Activated B cell treated with CpG ODN at 0.5 μM for 24 hours (primary cell): Measurements from ENCODE around the gene LST1. TPM values are rescaled to one million over a fixed set of nuclear protein-coding genes. Genes with fewer than 3 reads are reported as not detected.

Experiments
- ATAC-seq: fragments of 200-7000 bp; cut with Tn5 transposase; one replicate; pipeline ENCODE4 v1.10.0; 2021; ENCODE audit warnings: low read depth, mild to moderate bottlenecking, moderate library complexity
- CTCF ChIA-PET: fragments of 350-600 bp; sonication (Branson Sonifier 250); formaldehyde crosslinking; loops from one replicate; lab custom pipeline; 2021; ENCODE audit warnings: antibody characterized with exemption; lab: Charles Lee
- POLR2A ChIA-PET: fragments of 350-600 bp; sonication (Branson Sonifier 250); formaldehyde crosslinking; loops from one replicate; lab custom pipeline; 2021; ENCODE audit warnings: antibody characterized with exemption; lab: Charles Lee
- DNase-seq: peaks from one replicate; pipeline ENCODE4 v3.0.0; 2022
- H3K27ac Mint-ChIP-seq: one replicate; pipeline ENCODE4 v1.8.0; 2020; ENCODE audit warnings: mixed read lengths
- H3K27me3 Mint-ChIP-seq: one replicate; pipeline ENCODE4 v1.8.0; 2021; ENCODE audit warnings: mixed read lengths
- H3K36me3 Mint-ChIP-seq: one replicate; pipeline ENCODE4 v1.8.0; 2021; ENCODE audit warnings: low read depth, mixed read lengths
- H3K4me1 Mint-ChIP-seq: one replicate; pipeline ENCODE4 v1.8.0; 2021; ENCODE audit warnings: mixed read lengths
- H3K4me3 Mint-ChIP-seq: one replicate; pipeline ENCODE4 v1.8.0; 2020; ENCODE audit warnings: mild to moderate bottlenecking, mixed read lengths
- H3K9me3 Mint-ChIP-seq: one replicate; pipeline ENCODE4 v1.8.0; 2020; ENCODE audit warnings: mixed read lengths
- intact Hi-C: fragments of 100-400 bp; cut with micrococcal nuclease; formaldehyde crosslinking; loops from one replicate; pipeline ENCODE4 v1.15.1; 2024
- total RNA-seq: library from RNA; stranded (reverse); gene quantifications from 2 replicates; pipeline ENCODE4 v1.2.3, GENCODE V29; 2022
- TF ChIP-seq, protein P1 (sequence below): fragments of 200-600 bp; IDR thresholded peaks from one replicate; pipeline ENCODE4 v1.8.0; 2022; ENCODE audit warnings: antibody characterized with exemption, mild to moderate bottlenecking

The LST1 gene
- total RNA-seq, 1 donor from 2014 or later, result 8.4 TPM

DNA sequence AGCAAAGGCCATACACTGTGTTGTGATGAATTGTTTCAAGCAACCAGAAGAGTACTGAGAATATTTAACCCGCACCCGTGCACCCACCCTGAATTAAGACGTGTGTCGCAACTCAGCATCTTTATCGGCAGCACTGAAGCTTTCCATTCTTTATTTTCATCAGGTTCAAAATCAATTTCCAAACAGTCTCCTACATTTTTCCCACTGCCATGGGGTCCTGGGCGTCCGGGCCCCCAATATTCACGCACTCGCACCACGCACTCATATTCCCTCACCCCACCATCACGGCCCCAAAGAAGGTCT lies 5.7 kb upstream of the LST1 start:
- Mint-ChIP-seq H3K36me3 (peaks cover 53% of the 10 kb centered on the region), H3K9me3 (no peaks in the 10 kb centered on the region), H3K4me3 (peak overlapping the region; percentile 99), H3K27ac (peak overlapping the region; percentile 94), H3K27me3 (no peaks in the 10 kb centered on the region), H3K4me1 (peaks cover 83% of the 10 kb centered on the region)
- no peak for DNase-seq
- TF ChIP-seq, protein P1, sequence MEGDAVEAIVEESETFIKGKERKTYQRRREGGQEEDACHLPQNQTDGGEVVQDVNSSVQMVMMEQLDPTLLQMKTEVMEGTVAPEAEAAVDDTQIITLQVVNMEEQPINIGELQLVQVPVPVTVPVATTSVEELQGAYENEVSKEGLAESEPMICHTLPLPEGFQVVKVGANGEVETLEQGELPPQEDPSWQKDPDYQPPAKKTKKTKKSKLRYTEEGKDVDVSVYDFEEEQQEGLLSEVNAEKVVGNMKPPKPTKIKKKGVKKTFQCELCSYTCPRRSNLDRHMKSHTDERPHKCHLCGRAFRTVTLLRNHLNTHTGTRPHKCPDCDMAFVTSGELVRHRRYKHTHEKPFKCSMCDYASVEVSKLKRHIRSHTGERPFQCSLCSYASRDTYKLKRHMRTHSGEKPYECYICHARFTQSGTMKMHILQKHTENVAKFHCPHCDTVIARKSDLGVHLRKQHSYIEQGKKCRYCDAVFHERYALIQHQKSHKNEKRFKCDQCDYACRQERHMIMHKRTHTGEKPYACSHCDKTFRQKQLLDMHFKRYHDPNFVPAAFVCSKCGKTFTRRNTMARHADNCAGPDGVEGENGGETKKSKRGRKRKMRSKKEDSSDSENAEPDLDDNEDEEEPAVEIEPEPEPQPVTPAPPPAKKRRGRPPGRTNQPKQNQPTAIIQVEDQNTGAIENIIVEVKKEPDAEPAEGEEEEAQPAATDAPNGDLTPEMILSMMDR, result no peak
- POLR2A ChIA-PET, result interaction anchor here (0.6 to 26.0 kb wide), 9 partner anchors 4 to 234 kb away, joined by 4 to 1155 read pairs (median 44); partner anchors contain the start of genes ATP6V1G2, BAG6, DDX39B and LST1
- CTCF ChIA-PET, result interaction anchor here (1.0 to 25.7 kb wide), 7 partner anchors 8 to 250 kb away, joined by 3 to 611 read pairs (median 12); partner anchors contain the start of genes ATP6V1G2, DDX39B, GPANK1 and LTA
- no peak for ATAC-seq
- intact Hi-C loops, result loop anchor here (1.0 to 2.0 kb wide), 5 partner anchors 8 to 40 kb away; partner anchors contain the start of genes LTA and PRRC2A

DNA sequence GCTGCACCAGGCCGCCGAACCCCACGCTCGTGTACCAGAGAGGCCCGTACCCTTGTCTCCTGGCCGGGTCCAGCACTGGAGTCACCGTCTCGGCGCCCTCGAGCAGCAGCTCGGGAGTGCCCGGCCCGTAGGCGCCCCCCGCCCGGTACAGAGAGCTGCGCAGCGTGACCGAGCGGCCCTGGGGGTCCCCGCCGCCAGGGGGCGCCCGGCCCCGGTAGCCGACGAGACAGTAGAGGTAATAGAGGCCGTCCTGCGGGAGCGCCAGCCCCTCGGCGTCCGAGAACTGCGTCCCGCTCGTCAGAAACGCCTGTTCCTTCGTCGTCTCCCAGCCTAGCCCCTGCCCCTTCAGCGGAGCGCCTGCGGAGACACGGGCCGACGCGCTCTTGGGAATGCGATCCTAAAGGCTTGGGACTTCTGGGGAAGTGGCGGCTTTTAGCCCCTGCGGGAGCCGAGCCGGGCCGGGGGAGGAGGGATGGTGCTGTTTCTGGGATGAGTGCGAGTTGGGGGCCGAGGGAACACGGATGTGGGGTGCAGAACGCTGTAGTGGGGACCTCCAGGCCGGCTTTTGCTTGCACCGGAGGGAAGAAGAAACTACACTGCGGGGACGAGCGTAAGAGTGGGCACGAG lies 5.2 kb upstream of the LST1 start:
- Mint-ChIP-seq H3K27ac (peak overlapping the region; percentile 94), H3K4me1 (peaks cover 83% of the 10 kb centered on the region), H3K36me3 (peaks cover 48% of the 10 kb centered on the region), H3K4me3 (peak overlapping the region; percentile 99), H3K9me3 (no peaks in the 10 kb centered on the region), H3K27me3 (no peaks in the 10 kb centered on the region)
- ChIA-PET POLR2A (interaction anchor here (0.6 to 26.0 kb wide), 12 partner anchors 4 to 234 kb away, joined by 3 to 1155 read pairs (median 22); partner anchors contain the start of genes ATP6V1G2, BAG6, DDX39B and LST1), CTCF (interaction anchor here (0.6 to 25.7 kb wide), 8 partner anchors 8 to 1094 kb away, joined by 3 to 611 read pairs (median 9); partner anchors contain the start of genes ATP6V1G2, DDX39B, GPANK1 and LTA)
- DNase-seq, result peak; percentile 94
- ATAC-seq, result peak; percentile 71
- TF ChIP-seq, protein P1, result peak; percentile 91
- intact Hi-C loops, result loop anchor here (1.0 to 2.0 kb wide), 7 partner anchors 9 to 40 kb away; partner anchors contain the start of genes LTA, NFKBIL1 and PRRC2A

DNA sequence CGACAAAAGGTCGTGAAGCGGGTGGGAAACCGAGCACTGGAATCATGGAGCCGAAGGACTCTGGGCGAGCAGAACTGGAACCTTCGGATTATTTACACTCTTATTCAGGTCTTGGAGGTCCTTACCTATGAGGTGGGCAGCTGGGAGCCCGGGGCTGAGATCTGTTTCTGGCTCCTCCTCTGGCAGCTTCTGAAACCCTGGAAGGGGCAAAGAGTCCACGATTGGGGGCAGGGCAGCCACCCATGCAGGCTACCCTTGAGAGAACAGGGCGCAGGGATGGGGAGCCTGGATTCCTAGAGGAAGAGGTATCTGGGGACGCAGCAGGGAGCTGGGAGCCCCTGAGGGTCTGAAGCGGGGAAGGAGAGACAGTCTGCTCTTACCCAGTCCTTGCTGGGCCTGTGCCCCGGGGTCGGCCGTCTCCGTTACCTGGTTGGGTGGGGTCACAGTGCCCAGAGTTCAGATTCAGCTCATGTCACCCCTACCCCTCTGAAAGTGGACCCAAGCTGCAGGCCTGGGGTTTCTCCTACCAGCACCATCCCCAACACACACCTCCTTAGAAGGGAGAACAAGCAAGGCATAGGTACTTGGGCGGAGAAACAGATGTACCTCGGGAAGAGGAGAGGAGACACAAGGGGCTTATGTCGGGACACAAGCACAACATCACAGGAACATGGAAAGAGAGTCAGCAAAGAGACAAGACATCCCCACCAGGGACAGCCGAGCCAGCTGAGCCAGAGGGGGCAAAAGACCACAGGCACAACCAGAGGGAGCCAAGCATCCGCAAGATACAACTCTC lies 4.4 kb upstream of the LST1 start:
- DNase-seq (peak; percentile 32), ATAC-seq (no peak)
- Mint-ChIP-seq H3K9me3 (no peaks in the 10 kb centered on the region), H3K27ac (peak overlapping the region; percentile 94), H3K4me1 (peaks cover 83% of the 10 kb centered on the region), H3K27me3 (no peaks in the 10 kb centered on the region), H3K36me3 (peaks cover 41% of the 10 kb centered on the region), H3K4me3 (peak overlapping the region; percentile 99)
- ChIA-PET POLR2A (interaction anchor here (0.6 to 26.0 kb wide), 16 partner anchors 5 to 1742 kb away, joined by 3 to 1155 read pairs (median 6); partner anchors contain the start of genes ATP6V1G2, BAG6, DDX39B and GPANK1), CTCF (interaction anchor here (1.2 to 25.7 kb wide), 6 partner anchors 7 to 248 kb away, joined by 6 to 611 read pairs (median 27); partner anchors contain the start of genes ATP6V1G2, DDX39B, LTA and NCR3)
- intact Hi-C loops, result loop anchor here (1.0 to 2.0 kb wide), 4 partner anchors 11 to 39 kb away; partner anchors contain the start of genes NFKBIL1 and PRRC2A
- TF ChIP-seq, protein P1, result no peak

DNA sequence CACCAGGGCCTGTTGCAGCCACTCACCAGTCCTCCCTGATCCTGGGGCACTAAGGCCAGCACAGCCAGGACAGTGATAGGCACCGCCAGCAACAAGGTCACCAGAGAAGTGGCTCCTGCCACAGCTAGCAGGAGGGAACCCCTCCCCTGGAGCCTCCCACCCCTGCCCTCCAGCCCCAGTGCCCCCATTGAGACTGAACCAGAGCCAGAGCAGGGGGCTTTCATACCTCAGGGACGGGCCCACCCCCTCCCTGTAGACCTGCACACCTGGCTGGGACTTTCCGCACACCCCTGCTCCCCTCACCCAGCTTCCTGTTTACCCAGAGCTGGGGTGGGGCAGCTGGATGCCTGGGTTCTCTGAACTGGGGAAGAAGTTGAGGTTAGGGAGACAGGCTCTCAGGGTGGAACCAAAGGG lies 3.8 kb upstream of the LST1 start, which contains the start of gene LTB:
LTB (minus strand) TSS at position 195 of the 414 bp plus-strand sequence; CDS start at position 188, 7 bp downstream.
- CTCF ChIA-PET, result interaction anchor here (2.8 to 25.7 kb wide), 4 partner anchors 7 to 29 kb away, joined by 21 to 611 read pairs (median 305); partner anchors contain the start of genes ATP6V1G2, DDX39B, LTA and NCR3

More for the DNA sequence above, 3.8 kb upstream of the LST1 start, which contains the start of gene LTB:
- H3K4me1 Mint-ChIP-seq, result peaks cover 83% of the 10 kb centered on the region
- DNase-seq (peak; percentile 42), ATAC-seq (peak; percentile 46)
- TF ChIP-seq, protein P1, result no peak
- no peaks in the 10 kb centered on the region for H3K9me3 Mint-ChIP-seq
- H3K27me3 Mint-ChIP-seq, result no peaks in the 10 kb centered on the region
- peak within 1 kb of the TSS; percentile 94 for H3K27ac Mint-ChIP-seq
- H3K4me3 Mint-ChIP-seq, result peak within 1 kb of the TSS; percentile 99
- intact Hi-C loops, result loop anchor here (1.0 kb wide), 1 partner anchor 10 kb away; no protein-coding TSS in a partner anchor
- H3K36me3 Mint-ChIP-seq, result peaks cover 35% of the 10 kb centered on the region
- POLR2A ChIA-PET, result interaction anchor here (0.6 to 26.0 kb wide), 16 partner anchors 5 to 1741 kb away, joined by 3 to 1155 read pairs (median 6); partner anchors contain the start of genes ATP6V1G2, BAG6, DDX39B and GPANK1
